DLD1 (cell line): ENCODE results near the gene ZNF296.

Source experiments
- in situ Hi-C: cut with HindIII; loops from 2 replicates; pipeline ENCODE4 v1.10.0; 2017; ENCODE audit warnings: low sequenced_read_pairs

The ZNF296 gene

DNA sequence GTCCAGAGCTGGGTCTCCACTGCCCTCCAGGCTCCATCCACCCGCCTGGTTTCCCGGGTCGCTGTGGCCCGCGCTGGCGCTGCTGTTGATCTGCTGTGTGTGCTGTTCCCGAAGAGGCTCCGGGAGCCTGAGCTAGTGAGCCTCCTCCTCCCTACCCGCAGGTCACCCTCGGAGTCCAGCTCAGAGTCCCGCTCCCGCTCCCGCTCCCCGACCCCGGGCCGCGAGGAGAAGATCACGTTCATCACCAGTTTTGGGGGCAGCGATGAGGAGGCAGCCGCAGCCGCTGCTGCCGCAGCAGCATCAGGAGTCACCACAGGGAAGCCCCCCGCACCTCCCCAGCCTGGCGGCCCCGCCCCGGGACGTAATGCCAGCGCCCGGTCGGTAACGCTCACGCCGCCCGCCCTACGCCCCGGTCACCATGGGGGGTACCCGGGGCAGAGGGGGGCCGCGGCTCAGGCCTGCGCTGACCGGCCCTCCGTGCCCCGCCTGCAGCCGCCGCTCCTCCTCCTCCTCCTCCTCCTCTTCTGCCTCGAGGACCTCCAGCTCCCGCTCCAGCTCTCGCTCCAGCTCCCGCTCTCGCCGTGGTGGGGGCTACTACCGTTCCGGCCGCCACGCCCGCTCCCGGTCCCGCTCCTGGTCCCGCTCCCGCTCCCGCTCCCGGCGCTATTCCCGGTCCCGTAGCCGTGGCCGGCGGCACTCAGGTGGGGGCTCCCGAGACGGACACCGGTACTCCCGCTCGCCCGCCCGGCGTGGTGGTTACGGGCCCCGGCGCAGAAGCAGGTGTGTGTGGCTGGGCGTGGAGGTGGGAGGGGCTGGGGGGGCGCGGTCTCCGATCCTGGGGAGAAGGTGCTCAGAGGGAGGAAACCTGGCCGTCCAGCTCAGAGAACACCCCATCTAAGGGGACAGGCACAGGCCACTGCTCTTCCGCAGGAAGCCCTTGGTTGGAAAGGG is 12.2 kb downstream of the ZNF296 start:
- in situ Hi-C loops = no loop called here

DNA sequence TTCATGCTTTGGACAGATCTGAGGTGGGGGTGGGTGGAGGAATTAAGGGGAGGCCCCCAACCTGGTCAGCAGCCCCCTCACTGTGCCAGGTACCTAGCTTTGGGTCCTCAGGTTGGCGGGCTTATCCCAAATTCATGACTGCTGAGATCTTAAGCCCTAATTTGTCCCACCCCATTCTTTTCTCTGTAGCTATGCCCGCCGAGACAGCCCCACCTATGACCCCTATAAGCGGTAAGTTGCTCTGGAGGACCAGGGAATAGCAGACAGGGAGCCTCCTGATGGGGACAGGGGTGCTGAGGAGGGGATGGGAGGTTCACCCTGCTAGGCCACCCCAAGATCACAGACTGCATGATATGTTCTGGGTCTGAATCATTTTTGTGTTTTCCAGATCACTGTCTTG is 14.3 kb downstream of the ZNF296 start:
- in situ Hi-C loops = no loop called here

DNA sequence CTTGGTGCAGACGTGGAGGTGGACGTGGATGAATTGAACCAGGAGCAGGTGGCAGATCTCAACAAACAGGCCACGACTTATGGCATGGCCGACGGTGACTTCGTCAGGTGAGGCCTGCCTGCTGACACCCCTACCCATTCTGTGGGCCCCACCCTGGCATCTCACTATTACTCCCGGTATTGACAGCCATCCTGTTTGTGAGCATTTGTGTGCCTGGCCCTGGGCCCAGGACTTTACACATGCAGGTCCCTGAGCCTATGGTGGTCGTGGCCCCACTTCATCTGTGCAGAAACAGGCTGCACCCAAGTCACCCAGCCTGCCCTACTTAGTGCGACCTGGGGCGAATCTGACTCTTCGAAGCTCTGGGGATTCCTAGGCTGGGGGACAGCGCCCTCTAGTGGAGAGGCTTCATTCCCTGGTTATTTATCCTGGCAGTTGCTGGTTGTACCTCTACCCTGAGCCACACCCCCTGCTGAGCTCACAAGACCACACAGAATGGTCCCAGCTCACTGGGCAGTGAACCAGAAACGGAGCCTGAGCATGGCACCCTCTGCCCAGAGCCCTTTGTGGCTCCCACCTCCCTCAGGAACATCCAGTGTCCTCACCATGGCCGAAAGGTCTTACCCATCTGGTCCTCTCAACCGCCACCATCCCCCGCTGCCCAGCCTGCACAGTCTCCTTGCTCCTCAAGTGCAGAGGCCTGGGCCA is 16.9 kb downstream of the ZNF296 start:
- in situ Hi-C loops = no loop called here

DNA sequence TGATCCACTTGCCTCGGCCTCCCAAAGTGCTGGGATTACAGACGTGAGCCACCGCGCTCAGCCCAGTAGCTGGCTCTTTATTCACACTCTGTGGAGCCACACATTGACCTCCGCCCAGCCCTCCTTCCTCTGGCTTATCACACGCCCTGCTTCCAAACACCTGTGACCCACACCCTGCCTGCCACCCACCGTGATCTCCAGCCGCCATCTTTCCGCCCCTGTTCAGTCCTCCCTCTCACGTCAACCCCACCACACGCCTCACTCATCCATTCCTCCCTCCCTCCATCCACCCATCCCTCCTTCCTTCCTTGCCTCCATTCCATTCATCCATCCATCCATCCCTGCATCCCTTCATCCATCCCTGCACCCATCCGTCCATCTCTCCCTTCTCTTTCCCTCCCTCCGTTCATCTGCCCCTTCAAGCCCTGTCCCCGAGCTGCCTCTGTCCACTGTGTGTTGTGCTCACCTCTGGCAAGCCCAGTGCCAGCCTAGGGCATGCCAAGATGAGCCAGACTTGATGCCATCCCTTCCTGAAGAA is 17.6 kb downstream of the ZNF296 start:
- in situ Hi-C loops = no loop called here

DNA sequence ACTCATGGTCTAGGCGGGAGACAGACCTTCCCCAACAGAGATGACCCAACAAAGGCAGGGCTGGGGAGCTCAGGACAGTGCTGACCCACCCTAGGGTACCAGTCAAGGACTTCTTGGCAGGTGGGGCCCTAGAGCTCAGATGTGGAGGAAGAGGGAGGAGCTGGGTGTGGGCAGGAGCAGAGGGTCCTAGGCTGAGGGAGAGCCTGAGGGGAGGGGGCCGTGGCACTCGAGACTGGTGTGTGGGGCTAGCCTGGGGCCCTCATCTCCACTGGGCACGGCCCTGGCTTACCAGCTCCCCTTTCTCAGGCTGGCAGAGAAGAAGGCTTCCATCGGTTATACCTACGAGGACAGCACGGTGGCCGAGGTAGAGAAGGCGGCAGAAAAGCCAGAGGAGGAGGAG is 18.8 kb downstream of the ZNF296 start:
- in situ Hi-C loops = no loop called here

DNA sequence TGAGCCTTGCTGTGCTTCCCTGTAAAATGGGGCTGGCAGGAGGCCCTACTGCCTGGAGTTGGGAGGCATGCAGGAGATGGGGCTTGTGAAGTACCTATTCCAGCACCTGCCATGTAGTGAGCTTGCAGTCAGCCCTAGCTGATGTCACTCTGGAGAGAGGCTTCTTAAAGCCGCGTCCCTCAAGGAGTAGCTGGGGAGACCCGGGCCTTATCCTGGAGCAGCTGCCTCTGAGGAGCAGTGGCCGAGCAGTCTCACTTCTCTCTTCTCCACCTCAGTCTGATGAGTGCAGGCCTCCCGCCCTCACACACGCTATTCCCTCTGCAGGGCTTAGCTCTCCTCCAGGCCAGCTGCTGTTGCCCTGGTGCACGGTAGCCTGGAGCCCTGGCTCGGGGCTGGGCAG is 19.4 kb downstream of the ZNF296 start:
- in situ Hi-C loops = no loop called here

- in situ Hi-C loops = no loop called here
These were observed 24.2 kb downstream of the ZNF296 start for GRCh38 chr19:45051929-45052579.

DNA sequence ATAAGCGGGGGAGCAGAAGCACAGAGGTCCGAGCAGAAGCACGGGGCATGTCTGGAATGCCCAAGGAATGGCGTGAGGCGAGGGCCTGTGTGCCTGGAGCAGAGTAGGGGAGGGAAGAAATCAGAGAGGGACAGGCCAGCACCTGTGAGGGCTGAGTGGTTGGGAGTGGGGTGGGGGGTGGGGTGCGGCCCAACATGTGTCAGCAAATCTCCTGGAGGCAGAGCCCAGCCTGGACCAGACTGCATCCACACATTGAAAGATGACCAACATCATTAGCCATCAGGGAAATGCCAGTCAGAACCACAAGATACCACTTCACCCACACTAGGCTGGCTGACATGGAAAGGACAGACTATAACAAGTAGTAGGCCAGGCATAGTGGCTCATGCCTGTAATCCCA is 26.2 kb downstream of the ZNF296 start:
- in situ Hi-C loops = no loop called here

DNA sequence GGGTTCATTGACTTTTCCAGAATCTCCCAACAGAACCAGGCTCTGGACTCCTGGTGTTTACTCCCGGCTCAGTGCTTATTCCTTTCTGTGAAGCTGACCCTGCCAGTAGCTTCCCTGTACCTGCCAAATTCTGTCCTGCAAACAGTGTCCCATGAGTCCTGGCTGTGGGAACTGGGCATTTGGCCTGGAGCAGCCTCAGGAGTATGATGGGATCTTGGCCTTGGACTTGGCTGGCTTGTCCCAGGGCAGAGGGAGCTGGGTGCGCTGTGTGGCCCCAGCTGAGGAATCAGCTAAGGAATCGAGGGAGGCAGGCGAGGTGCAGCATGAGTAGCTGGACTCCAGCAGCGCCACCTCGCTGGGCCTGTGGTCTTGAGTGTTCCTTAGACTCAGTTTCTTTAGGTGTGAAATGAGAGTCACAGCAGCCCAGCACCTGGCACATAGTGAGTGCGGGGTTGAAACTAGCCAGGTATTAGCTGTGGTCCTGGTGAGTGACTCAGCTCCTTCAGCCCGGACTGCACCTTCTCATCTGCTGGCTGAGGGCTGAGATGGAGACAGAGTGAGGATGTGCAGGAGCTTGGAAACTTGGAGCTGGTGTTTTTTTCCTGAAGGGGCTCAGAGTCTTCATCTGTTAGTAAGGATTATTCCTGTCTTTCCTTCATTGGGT is 27.1 kb downstream of the ZNF296 start:
- in situ Hi-C loops = no loop called here

DNA sequence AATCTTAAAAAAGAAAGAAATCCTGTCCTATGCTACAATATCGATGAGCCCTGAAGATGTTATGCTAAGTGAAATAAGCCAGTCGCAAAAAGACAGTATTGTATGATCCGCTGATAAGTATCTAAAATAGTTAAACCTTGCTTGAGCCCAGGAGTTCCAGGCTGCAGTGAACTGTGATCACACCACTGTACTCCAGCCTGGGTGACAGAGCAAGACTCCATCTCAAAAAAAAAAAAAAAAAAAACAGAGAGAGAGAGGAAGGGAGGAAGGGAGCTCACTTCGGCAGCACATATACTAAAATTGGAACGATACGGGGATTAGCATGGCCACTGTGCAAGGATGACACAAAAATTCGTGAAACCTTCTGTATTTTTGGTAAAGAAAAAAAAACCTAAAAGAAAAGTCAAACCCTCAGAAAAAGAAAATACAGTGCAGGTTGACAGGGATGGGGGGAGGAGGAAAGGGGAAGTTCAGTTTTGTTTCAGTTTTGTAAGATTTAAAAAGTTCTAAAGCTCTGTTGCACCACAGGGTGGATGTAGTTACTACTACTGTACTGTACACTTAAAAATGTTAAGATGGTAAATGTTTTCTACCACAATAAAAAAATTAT is 29.0 kb downstream of the ZNF296 start:
- in situ Hi-C loops = no loop called here

DNA sequence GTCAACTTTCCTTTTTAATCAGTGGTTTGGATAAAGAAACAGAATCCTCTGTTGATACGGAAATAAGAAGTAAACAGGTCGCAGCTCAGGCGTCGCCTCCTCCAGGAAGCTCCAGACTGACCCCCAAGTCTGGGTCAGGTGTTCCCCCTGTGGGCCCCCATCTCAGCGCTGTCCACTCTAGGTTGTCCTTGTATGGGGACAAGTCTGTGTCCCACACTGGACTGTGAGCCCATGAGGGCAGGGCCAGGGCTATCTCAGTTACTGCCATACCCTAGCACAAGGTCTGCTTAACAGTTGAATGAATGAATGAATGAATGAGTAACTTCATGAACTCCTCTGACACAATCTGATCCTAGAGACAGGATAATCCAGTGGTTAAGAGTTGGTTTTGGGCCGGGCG is 29.9 kb downstream of the ZNF296 start:
- in situ Hi-C loops = no loop called here

DNA sequence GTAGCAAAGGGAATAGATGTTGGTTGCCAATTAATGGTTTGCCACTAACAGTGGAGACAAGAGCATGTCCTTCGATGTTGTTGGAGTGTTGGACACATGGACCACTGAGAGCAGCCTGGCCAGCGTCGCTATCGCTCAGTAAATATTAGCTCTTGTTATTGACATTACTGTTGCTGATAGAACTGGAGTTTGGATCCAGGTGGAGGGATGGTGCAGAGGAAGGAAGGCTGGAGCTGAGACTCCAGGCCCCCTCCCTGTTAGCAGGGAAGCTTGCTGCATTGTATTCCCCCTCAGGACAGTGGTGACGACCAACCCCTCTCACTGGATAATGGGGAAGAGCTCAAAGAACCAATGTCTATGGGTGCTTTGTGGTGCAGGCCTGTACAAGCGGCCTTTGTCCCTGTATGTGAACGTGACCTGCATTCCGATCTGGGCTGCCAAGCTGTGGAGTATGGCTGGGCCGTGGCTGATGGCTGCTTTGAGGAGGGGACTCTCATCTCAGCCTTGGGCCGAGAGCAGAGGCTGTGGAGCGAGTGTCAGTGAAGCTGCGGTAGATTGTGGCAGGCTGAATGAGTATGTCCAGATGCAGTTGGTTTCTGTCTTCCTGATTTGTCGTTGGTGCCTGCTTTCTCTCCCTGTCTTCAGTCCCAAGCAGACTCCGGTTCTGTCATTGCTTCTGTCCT is 30.5 kb downstream of the ZNF296 start:
- in situ Hi-C loops = no loop called here

DNA sequence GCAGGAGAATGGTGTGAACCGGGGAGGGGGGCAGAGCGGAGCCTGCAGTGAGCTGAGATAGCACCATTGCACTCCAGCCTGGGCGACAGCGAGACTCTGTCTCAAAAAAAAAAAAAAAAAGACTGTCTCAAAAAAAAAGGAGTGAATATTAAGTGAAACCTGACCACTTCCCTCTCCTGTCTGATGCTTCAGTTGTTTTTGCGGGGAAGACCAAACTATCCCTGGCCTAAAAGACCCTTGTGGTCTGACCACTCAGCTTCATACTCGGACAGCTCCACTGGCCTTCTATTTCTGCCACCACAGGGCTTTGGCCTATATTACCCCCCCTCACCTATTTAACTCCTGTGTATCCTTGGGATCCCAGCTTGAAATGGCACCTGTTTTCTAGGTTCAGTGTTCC is 35.2 kb downstream of the ZNF296 start:
- in situ Hi-C loops = no loop called here

DNA sequence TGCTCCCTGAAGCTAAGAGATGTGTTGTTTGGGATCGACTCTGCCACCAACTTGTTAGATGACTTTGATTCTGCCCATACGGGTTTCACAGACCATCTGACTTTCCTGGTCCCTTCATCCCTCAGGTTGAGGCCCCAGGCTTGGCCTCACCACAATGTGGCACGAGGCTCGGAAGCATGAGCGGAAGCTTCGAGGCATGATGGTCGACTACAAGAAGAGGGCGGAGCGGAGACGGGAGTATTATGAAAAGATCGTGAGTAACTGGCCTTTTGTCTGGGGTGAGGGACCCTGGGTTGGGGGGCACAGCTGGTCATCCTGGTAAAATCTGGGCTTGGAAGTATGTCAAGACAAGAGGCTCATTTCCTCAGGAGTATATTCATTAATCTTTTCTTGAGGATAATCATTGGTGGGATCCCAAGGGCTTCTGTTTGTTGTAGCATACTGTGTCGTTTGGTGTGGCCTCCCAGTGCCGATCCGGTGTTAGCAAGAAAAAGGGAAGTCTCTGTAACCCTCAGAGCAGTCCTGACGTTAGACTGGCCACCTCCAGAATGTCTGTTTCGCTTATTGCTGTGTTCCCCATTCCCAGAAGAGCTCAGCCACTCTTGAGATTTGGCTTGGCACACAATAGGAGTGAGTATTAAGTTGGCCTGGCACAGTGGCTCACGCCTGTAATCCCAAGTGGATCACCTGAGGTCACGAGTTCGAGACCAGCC is 36.1 kb downstream of the ZNF296 start:
- in situ Hi-C loops = no loop called here

DNA sequence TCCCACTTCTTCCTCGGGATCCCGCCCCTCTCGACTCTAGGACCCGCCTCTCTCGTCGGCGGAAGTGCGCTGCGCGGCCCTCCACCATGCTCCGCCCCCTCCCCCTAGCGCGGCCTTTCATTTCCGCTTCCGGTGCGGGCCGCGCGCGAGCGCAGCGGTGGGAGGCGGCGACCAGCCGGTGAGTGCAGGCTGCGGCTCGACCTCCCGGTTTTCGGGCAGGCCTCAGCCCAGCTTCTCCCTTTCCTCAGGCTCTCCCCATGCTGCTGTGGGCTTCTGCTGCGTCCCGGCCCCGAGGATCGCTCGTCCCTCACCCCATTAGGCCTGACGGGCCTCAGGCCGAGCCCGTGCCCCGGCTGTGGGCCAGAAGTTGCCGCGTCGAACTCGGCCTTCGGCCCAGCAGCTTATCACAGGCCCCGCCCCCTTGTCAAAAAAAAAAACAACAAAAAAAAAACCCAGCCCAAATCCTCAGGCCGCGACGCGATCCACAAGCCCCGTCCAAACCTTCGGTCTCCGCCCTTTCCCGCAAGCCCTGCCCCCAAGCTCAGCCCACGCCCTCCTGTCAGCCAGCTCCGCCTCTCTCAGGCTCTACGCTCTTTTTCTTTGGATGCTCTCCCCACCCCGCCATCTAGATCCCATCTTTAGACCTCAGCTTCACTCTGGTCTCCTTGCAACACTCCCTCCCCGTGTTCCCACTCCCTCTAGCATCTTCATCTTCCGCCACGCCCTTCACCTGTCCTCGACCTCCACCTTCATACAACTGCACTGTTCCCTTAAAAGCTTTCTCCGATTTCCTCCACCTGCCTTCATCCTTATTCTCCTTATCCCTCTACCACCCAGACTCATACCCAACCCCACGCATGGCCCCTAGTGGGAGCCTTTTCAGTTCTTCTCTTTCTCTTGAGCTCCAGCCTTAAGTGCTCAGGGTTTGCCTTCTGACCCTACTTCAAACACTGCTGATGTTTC is 37.1 kb downstream of the ZNF296 start, which contains the start of gene CLASRP:
Gene CLASRP, plus strand, starts transcription at position 115 of the 963 bp plus-strand sequence. CDS start 1,168 bp downstream, outside the sequence.
- in situ Hi-C loops = no loop called here

GRCh38 chr19:45037393-45038169 is 38.7 kb downstream of the ZNF296 start:
- in situ Hi-C loops = no loop called here

GRCh38 chr19:45035755-45036154 is 40.5 kb downstream of the ZNF296 start:
- in situ Hi-C loops = no loop called here
